Small intestine (tissue), 7 donors: ENCODE results near the gene PNLIPRP2. TPM values are rescaled to one million over a fixed set of nuclear protein-coding genes. Genes with fewer than 3 reads are reported as not detected.
A peak's percentile ranks its signal among the peaks of the same experiment; 100 is the strongest.

Experiments used
- DNase-seq, 2 donors: peaks; one replicate each; pipeline versions ENCODE4 v3.0.0 to v3.0.0-alpha.2; 2013
- FAIRE-seq: peaks from 2 replicates; lab custom pipeline; 2012; peaks lifted over from hg19 to GRCh38; lab: Jason Lieb, UNC
- H3K27ac ChIP-seq, 3 donors: one replicate each; pipeline ENCODE4 v1.5.1; 2013; ENCODE audit warnings: low read length in 2 of 3, mild to moderate bottlenecking in 2 of 3, control low read depth in 1 of 3, inconsistent platforms in 1 of 3, low read depth in 1 of 3, moderate library complexity in 1 of 3
- H3K27me3 ChIP-seq, 3 donors: one replicate each; pipeline ENCODE4 v1.6.1; 2013; ENCODE audit warnings: low read length in 3 of 3, inconsistent platforms in 1 of 3; ENCODE audit not compliant: control insufficient read depth in 3 of 3, insufficient read depth in 3 of 3
- H3K36me3 ChIP-seq, 3 donors: one replicate each; pipeline ENCODE4 v1.6.1; 2013; ENCODE audit warnings: low read length in 3 of 3, inconsistent platforms in 1 of 3, low read depth in 1 of 3, mild to moderate bottlenecking in 1 of 3, moderate library complexity in 1 of 3; ENCODE audit not compliant: control insufficient read depth in 3 of 3, insufficient read depth in 2 of 3
- H3K4me1 ChIP-seq, 3 donors: one replicate each; pipeline ENCODE4 v1.6.1; 2013; ENCODE audit warnings: low read length in 2 of 3, inconsistent platforms in 1 of 3, low read depth in 1 of 3, mild to moderate bottlenecking in 1 of 3, moderate library complexity in 1 of 3; ENCODE audit not compliant: control insufficient read depth in 3 of 3, insufficient read depth in 2 of 3
- H3K4me3 ChIP-seq, 3 donors: one replicate each; pipeline ENCODE4 v1.5.1; 2013; ENCODE audit warnings: low read length in 3 of 3, control low read depth in 1 of 3, inconsistent platforms in 1 of 3, low read depth in 1 of 3, mild to moderate bottlenecking in 1 of 3, moderate library complexity in 1 of 3
- H3K9me3 ChIP-seq, 2 donors: one replicate each; pipeline ENCODE4 v1.6.1; 2013; ENCODE audit warnings: low read depth in 1 of 2, low read length in 1 of 2; ENCODE audit not compliant: control insufficient read depth in 2 of 2, insufficient read depth in 1 of 2
- WGBS, 3 donors: extraction: QIAGEN DNeasy Blood & Tissue Kit; methylation state at CpG; one replicate each; pipeline ENCODE4 v1.1.7; 2013; 5-methylcytosine and 5-hydroxymethylcytosine counted together
- polyA plus RNA-seq, 4 donors: library from polyadenylated mRNA; stranded (reverse) in 3 of 4; unstranded in 1 of 4; fragments of 200-250 nt in 3 of 4; fragments of 120-200 nt in 1 of 4; gene quantifications; one replicate each; pipeline versions ENCODE4 v1.2.1 to v1.2.3, GENCODE V29; 2013
- donor health status: healthy with polysubstance abuse.
- donor health status: control.
- donor health status: control.
- donor health status: Bipolar disorder and iron deficiency.
- donor health status: healthy.

PNLIPRP2 gene
- polyA plus RNA-seq, 4 donors: 13.4 to 92.8 (median 52.7) TPM

DNA sequence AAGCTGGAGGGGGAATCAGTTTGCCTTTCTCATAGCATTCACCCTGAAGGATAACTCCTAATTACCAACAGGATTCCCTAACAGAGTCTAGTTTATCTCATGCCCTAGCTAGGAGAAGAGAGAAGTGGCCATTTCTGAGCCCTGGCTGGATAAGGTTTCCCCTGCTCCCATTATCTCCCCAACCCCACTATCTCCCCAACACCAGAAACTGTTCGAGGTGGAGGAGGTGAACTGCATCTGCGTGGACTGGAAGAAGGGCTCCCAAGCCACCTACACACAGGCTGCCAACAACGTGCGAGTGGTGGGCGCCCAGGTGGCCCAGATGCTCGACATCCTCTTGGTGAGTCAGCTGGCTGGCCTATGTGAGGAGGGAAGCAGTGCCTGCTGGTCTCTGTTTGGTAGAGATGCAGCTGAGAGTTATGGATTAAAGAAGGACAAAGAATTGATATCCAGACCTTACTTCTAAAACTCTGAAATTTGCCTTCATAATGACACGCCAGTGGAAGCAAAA, 26.2 kb upstream of the PNLIPRP2 start:
- 80 to 88% (median 81%) methylated on average over 7 of the region's 7 CpGs for WGBS, 3 donors
- Histone ChIP-seq H3K4me3 (no peak overlapping the region), H3K4me1 (peaks cover 0 to 26% (median 9%) of the 10 kb centered on the region in 3 donors), H3K27me3 (no peaks in the 10 kb centered on the region), H3K27ac (no peak overlapping the region), H3K36me3 (no peaks in the 10 kb centered on the region), H3K9me3 (no peaks in the 10 kb centered on the region)
- DNase-seq (no peak), FAIRE-seq (no peak)

DNA sequence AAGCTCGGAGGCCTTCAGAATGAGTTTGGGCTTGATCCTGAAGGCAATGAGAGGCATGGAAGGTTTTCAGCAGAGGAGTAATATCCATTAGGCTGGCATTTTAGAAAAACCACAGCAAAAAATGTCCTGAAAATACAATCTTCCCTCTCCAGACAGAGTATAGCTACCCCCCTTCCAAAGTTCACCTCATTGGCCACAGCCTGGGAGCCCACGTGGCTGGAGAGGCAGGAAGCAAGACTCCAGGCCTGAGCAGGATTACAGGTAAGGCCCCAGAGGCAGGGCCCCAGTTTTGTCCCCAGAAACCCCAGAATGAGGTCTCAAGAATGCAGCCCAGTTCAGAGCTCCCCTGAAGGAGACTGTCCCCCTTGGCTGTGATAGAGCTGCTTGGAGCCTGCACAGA, 24.7 kb upstream of the PNLIPRP2 start:
- 66 to 88% (median 76%) methylated on average over 2 of the region's 2 CpGs for WGBS, 3 donors
- Histone ChIP-seq H3K9me3 (no peaks in the 10 kb centered on the region), H3K27me3 (no peaks in the 10 kb centered on the region), H3K36me3 (no peaks in the 10 kb centered on the region), H3K27ac (no peak overlapping the region), H3K4me1 (peaks cover 0 to 17% (median 2%) of the 10 kb centered on the region in 3 donors), H3K4me3 (no peak overlapping the region)
- DNase-seq (no peak), FAIRE-seq (no peak)

GRCh38 chr10:116597543-116597942, 23.2 kb upstream of the PNLIPRP2 start:
- 85 to 95% (median 87%) methylated on average over 5 of the region's 5 CpGs for WGBS, 3 donors
- FAIRE-seq: no peak

DNA sequence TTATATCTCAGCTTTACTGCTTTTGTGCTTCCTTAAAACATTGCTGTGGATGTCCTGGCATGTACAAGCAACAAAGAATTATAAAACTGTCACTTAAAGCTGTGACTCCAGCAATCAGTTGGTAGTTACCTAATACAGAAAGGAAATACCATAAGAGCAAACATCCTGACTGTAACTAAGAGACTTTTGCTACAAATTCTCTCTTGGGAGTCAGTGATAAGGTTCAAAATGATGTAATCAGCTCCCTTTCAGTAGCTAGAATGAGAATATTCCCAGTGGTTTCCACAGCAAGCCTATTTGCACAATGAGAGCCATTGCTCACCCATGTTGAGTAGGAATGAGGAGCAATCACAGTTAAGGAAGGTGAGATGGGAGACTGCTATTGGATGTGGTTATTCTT, 22.4 kb upstream of the PNLIPRP2 start:
- Histone ChIP-seq H3K4me3 (no peak overlapping the region), H3K36me3 (peaks cover 0 to 4% (median 0%) of the 10 kb centered on the region in 3 donors), H3K27ac (no peak overlapping the region), H3K4me1 (peaks cover 0 to 10% (median 0%) of the 10 kb centered on the region in 3 donors), H3K27me3 (no peaks in the 10 kb centered on the region), H3K9me3 (no peaks in the 10 kb centered on the region)
- no peak for FAIRE-seq
- DNase-seq: peak in 1 of 2 donors; percentile 38

More at GRCh38 chr10:116597543-116597942, 23.2 kb upstream of the PNLIPRP2 start:
- Histone ChIP-seq H3K27ac (no peak overlapping the region), H3K4me1 (peaks cover 0 to 10% (median 0%) of the 10 kb centered on the region in 3 donors), H3K9me3 (no peaks in the 10 kb centered on the region), H3K27me3 (no peaks in the 10 kb centered on the region), H3K36me3 (peaks cover 0 to 2% (median 0%) of the 10 kb centered on the region in 3 donors), H3K4me3 (no peak overlapping the region)
- DNase-seq: no peak

GRCh38 chr10:116599991-116600390, 20.8 kb upstream of the PNLIPRP2 start:
- Histone ChIP-seq H3K27me3 (no peaks in the 10 kb centered on the region), H3K36me3 (peaks cover 0 to 4% (median 0%) of the 10 kb centered on the region in 3 donors), H3K9me3 (no peaks in the 10 kb centered on the region), H3K27ac (no peak overlapping the region), H3K4me3 (no peak overlapping the region), H3K4me1 (peaks cover 0 to 10% (median 0%) of the 10 kb centered on the region in 3 donors)
- FAIRE-seq: no peak
- 59 to 72% (median 63%) methylated on average over 5 of the region's 5 CpGs for WGBS, 3 donors
- DNase-seq: no peak

GRCh38 chr10:116602648-116603400, 17.9 kb upstream of the PNLIPRP2 start:
- 52 to 72% (median 64%) methylated on average over 10 of the region's 10 CpGs for WGBS, 3 donors
- Histone ChIP-seq H3K4me1 (peaks cover 0 to under 1% (median 0%) of the 10 kb centered on the region in 3 donors), H3K9me3 (no peaks in the 10 kb centered on the region), H3K27ac (no peak overlapping the region), H3K4me3 (no peak overlapping the region), H3K36me3 (peaks cover 0 to 13% (median 2%) of the 10 kb centered on the region in 3 donors), H3K27me3 (no peaks in the 10 kb centered on the region)
- no peak for DNase-seq
- FAIRE-seq: no peak

DNA sequence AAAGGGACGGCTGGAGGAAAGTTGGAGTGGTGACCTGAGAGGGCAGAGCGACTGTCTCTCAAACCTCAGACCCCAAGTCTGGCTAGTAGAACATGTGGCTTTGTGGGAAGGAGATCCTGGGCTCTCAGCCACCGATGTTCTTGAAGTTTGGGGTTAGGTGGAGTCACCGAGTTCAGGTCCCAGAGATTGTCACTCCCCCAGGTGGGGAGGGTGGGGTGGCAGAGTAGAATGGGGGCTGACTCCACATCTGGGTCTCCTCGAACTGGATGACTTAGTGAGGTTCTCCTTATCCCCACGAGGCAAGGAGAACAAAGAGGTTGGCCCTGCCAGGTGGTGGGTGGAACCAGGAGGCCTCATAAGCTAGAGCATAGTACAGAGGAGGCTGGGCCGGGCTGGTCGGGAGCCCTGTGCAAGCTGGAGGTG, 14.7 kb upstream of the PNLIPRP2 start:
- no peak for DNase-seq
- Histone ChIP-seq H3K9me3 (peaks cover 0 to 7% of the 10 kb centered on the region in 2 donors), H3K4me3 (no peak overlapping the region), H3K27me3 (no peaks in the 10 kb centered on the region), H3K36me3 (peaks cover 0 to 13% (median 2%) of the 10 kb centered on the region in 3 donors), H3K27ac (no peak overlapping the region), H3K4me1 (peaks cover 0 to 17% (median 5%) of the 10 kb centered on the region in 3 donors)
- FAIRE-seq: no peak
- WGBS, 3 donors: 37 to 60% (median 38%) methylated on average over 8 of the region's 8 CpGs

GRCh38 chr10:116607336-116607735, 13.4 kb upstream of the PNLIPRP2 start:
- no peak for DNase-seq
- no peak overlapping the region for H3K27ac ChIP-seq
- no peak for FAIRE-seq

More at GRCh38 chr10:116607336-116607735, 13.4 kb upstream of the PNLIPRP2 start:
- Histone ChIP-seq H3K4me1 (peaks cover 4 to 28% (median 8%) of the 10 kb centered on the region in 3 donors), H3K36me3 (peaks cover 0 to 11% (median 2%) of the 10 kb centered on the region in 3 donors), H3K4me3 (no peak overlapping the region), H3K9me3 (peaks cover 0 to 7% of the 10 kb centered on the region in 2 donors), H3K27me3 (no peaks in the 10 kb centered on the region)
- 42 to 58% (median 43%) methylated on average over 6 of the region's 6 CpGs for WGBS, 3 donors
